Thyroid gland (tissue), 4 donors: Measurements from ENCODE around the gene MREG.

Source experiments
- POLR2A ChIP-seq, 2 donors: fragments of 450-650 bp; IDR thresholded peaks; one replicate each; pipeline ENCODE4 v1.6.1; 2017; ENCODE audit warnings: antibody characterized with exemption in 2 of 2, mild to moderate bottlenecking in 2 of 2, moderate library complexity in 1 of 2
- TF ChIP-seq, protein P1 (sequence below), 6 experiments: fragments of 200-600 bp in 3 of 6; fragments of 450-650 bp in 3 of 6; sonication (generic) in 3 of 6; IDR thresholded peaks; one replicate each; pipeline ENCODE4 v1.5.1; 2016 to 2019; ENCODE audit warnings: antibody characterized with exemption in 6 of 6, mild to moderate bottlenecking in 2 of 6, inconsistent platforms in 1 of 6, moderate library complexity in 1 of 6

DNA sequence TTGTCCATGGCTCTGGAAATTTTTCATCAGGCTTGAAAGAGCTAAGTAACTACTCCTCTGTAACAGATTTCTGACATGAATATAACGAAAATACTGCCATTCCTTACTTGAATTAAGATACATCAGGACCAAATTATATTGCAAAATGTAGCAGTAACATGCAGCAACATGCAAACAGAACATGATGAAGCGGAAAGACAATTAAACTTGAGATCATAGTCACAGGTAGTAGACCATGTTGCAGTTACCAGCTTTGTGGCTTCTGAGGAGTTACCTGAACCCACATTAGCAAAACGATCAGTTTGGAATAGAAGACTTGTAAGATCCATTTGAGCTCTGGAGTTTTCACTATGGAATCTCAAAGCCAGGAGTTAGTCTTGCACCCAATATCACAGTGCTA, 76.2 kb downstream of the MREG start:
- TF ChIP-seq, protein P1, sequence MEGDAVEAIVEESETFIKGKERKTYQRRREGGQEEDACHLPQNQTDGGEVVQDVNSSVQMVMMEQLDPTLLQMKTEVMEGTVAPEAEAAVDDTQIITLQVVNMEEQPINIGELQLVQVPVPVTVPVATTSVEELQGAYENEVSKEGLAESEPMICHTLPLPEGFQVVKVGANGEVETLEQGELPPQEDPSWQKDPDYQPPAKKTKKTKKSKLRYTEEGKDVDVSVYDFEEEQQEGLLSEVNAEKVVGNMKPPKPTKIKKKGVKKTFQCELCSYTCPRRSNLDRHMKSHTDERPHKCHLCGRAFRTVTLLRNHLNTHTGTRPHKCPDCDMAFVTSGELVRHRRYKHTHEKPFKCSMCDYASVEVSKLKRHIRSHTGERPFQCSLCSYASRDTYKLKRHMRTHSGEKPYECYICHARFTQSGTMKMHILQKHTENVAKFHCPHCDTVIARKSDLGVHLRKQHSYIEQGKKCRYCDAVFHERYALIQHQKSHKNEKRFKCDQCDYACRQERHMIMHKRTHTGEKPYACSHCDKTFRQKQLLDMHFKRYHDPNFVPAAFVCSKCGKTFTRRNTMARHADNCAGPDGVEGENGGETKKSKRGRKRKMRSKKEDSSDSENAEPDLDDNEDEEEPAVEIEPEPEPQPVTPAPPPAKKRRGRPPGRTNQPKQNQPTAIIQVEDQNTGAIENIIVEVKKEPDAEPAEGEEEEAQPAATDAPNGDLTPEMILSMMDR (IDR thresholded peaks at IDR 0.05) = no peak
- no peak for TF ChIP-seq POLR2A (IDR thresholded peaks at IDR 0.05)
